SW 1271 (cell line): ENCODE data around the gene SLC25A26.

Experiments
- DNase-seq, 2 experiments: peaks; one replicate each; lab custom pipeline; 2025; lab: John Stamatoyannopoulos, UW

SLC25A26 gene

GRCh38 chr3:66227051-66227450 lies 6.2 kb downstream of the SLC25A26 start:
- DNase-seq, result no peak

- DNase-seq, result no peak
Measured at GRCh38 chr3:66227915-66228314, 7.1 kb downstream of the SLC25A26 start.

DNA sequence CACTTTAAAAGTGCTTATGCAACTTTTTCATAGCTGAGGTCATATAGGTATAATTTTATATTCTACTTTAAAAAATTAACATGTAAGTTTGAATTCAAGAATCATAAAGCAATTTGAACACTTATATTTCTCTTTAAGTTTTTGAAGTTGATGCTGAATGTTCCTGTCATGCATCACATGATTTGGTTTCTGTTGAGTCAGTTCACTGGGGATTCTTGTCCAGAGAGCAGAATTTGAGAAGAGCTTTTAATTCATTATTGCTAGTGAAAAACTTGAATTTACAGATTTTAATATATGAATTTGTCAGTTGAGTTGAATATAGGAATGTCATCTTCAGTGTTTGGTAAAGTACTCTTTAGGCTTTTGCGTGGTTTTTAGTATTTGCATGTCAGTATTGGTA lies 7.9 kb downstream of the SLC25A26 start:
- DNase-seq, result no peak

DNA sequence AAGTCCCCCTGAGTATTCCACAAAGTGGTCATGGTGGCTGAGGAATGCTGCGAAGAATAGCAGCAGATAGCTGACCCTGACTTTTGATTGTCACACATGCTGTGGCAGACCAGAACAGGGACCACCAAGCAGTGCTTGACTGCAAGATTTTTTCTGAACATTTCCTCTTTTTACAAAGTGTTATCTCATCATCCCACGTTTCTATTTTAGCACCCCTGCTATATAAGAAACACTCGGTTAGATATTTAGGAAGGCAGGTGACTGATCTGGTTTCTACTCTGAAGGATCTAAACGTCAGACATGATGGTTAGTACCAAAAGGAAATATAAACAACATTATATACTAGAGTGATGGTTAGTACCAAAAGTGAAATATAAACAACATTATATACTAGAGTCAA lies 9.1 kb downstream of the SLC25A26 start:
- no peak for DNase-seq

DNA sequence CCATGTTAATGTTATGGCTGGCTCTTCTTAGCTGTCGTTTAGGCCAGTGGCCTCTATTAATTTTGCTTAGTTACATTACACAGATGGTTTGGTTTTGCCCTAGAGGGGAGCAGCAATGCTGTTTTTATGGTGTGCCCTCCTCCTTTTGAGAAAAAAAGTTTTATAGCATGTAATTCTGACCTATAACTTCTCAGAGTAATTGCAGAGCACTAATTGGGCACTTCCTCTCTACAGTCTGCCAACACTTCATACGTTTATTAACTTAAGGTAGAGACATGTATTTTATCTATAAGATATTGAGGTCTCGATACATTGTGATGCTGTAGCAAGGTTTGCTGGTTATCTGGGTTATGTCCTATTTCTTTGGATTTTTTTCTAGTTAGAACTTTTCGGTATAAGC lies 12.2 kb downstream of the SLC25A26 start:
- DNase-seq, result no peak

- peak in 1 of 2 experiments; percentile 25 for DNase-seq
Measured at GRCh38 chr3:66236281-66236680, 15.5 kb downstream of the SLC25A26 start.

- no peak for DNase-seq
Measured at GRCh38 chr3:66237552-66237951, 16.8 kb downstream of the SLC25A26 start.

DNA sequence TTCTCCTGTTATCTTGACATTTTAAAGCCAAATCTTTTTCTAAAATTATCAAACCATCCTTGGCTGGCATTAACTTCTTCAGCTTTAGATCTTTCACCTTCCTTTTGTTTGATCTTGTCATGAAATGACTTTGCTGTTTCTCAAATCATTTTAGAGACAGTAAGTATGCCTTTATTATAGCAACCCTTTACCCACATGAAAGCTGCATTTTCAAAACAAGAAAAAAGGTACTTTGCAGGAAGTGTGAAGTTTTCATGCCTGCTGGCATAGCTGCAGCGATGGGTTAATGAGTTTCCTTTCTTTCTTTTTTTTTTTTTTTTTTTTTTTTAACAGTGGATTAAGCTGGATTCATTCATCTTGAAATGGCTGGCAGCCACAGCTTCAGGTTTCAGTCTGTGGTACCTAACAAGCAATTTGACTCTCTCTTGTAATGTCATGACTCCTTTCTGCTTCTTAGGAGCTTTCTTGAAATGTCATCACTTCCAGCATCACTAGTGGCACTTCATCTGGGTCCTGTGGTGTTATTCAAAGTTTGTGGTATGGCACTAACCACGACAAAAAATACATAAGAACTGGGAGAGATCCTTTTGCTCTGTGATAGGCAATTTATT lies 18.8 kb downstream of the SLC25A26 start:
- DNase-seq, result no peak

DNA sequence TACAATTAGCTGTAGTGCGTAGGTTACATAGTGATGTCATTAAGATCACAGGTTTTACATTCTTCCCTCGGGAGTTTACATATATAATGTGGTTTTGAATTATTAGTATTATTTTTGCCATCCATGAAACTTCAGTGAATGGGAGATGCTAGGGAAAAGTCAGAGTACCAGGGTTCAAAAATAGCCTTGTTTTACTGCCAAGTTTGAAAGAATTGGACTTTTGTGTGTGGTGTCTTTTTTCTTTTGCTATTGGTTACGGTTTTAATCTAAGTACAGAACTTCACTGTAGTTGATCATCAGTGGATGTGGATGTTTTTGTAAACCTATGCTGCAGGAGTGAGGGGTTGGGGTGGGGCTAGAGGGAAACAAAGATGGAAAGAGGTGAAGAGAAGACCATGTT lies 20.7 kb downstream of the SLC25A26 start:
- DNase-seq, result no peak

GRCh38 chr3:66242788-66243464 lies 22.1 kb downstream of the SLC25A26 start:
- DNase-seq, result no peak

- DNase-seq, result no peak
Measured at GRCh38 chr3:66248641-66249040, 27.8 kb downstream of the SLC25A26 start.

- peak in 1 of 2 experiments; percentile 3 for DNase-seq
Measured at GRCh38 chr3:66253790-66254620, 33.2 kb downstream of the SLC25A26 start.

DNA sequence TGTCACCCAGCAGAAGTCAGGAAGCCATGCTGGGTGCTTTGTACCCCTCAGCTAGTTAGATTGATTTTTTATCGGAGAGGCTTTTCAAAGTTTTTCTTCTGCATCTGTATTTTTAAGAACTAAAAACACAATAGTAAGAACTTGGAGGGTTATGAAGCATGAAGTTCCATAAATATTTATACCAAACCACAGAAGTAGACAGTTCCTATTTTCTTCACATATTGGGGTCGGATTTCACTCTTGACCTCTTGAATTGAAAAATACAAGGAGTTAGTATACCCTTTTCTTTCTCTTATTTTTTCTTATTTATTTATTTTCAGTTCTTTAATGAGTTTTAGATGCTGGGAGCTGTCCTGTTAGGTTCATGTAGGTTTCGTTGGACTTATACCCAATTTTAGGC lies 35.1 kb downstream of the SLC25A26 start:
- DNase-seq, result no peak

DNA sequence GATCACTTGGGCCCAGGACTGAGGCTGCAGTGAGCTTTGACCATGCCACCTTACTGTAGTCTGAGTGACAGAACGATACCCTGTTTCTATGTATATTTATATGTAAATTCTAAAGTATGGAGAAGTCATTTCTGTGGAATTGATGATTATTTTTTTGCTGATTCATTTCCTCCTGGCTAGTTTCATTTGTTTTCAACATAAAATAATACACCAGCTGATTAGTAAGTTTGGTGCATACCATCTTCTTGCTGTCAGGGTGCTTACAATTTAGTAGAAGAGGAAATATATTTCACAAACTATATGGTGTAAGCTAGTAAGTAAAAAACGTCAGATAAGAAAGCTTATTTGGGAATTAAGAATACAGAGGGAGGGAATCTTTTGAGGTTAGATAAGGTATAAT lies 36.0 kb downstream of the SLC25A26 start:
- DNase-seq, result no peak

DNA sequence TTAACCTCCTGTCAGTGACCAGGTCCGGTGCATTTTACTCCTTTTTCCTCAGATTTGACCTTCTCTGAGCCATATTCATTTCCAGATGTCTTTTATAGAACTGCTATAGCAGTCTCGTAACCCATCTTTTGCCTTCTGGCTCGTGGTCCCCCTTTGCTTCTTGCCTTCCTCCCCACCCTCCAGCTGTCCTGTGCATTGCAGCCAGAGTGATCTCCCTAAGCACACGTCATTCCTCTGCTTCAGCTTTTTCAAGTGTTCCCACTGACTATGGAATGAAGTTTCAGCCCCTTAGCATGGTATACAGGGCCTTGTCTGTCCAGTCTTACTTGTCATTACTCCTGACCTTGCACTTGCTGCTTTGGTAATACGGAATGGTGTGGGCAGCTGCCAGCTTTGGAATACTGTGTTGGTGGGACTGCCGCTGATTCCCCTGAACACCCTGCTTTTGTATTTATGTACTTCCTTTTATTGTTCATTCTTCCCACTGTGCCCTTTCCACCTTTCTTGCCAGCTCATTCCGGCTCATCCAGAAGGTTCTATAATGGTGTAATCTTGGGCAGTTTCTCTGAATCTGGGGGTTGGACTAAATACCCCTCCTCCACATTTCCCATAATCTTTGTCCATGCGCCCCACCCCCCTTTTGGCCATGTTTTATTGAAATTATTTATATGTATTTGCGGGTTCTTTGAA lies 38.9 kb downstream of the SLC25A26 start:
- DNase-seq, result no peak

DNA sequence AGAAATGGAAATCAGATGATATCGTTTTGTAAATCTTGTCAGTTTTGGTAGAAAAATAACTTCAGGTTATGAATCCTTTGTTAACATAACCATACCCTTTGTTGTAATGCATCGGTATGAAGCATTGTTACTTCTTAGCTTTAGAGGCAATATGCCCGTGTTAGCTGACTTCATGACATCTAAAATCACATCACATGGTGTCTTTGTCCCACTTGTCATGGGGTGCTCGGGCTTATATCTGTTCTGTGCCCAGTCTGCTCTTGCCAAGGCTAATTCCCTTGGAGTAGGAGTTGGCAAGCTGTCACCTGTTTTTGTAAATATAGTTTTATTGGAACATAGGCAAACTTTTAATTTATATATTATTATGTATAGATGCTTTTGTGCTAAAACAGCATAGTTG lies 39.6 kb downstream of the SLC25A26 start:
- DNase-seq, result no peak

DNA sequence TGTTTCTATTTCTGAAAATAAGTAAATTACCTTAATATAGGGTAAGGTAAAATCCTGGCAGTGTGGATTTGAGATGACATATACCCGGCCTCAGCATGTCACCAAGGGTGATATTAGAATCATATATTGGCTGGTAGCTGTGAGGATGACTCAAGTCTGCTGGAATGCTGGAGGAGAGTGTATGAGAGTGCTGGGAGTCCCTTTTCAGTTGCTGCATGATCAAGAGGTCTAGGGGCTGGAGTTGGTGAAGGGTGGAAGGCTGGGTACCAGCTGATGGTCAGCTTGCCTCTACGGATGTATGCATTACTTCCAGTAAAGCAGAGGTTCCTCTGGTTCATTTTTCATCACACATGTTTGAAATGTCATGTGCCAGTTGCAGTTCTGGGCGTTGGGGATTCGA lies 40.6 kb downstream of the SLC25A26 start:
- DNase-seq, result no peak

DNA sequence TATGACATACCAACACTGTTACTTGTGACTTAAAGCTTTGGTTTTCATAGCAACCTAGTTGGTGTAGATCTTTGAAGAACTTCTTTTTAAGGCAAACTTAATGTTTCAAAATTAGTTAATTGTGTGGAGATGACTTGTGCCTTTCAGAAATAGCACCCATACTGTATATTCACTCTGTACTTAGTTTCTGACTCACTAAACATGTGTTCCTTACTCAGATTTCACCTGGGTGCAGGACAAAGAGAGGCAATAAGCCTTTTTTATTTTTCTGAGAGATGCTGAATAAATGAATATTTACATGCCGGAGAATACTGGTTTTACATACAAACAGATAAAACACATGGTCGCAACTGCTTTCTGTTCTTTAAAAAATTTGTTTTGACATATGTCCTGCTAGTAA lies 44.8 kb downstream of the SLC25A26 start:
- DNase-seq, result no peak

- no peak for DNase-seq
Measured at GRCh38 chr3:66266551-66266950, 45.8 kb downstream of the SLC25A26 start.

DNA sequence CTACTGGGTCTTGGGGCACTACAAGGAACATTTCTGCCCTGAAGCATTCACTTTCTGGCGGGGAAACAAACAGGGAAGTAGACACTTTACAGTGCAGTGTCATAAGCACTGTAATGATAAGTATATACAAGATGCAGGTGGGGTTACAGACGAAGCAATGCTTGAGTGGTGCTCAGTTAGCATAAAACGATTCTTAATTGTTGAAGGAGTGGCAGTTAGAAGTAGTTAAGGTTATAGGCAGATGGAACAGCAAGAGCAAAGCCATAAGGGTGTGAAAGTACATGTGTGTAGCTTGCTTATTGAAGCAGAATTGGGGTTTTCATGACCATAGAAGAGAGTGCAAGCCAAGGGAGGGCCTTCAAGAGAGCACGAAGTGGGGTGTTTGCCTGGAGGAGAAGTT lies 46.2 kb downstream of the SLC25A26 start:
- no peak for DNase-seq

GRCh38 chr3:66267906-66268305 lies 47.1 kb downstream of the SLC25A26 start:
- DNase-seq, result no peak

DNA sequence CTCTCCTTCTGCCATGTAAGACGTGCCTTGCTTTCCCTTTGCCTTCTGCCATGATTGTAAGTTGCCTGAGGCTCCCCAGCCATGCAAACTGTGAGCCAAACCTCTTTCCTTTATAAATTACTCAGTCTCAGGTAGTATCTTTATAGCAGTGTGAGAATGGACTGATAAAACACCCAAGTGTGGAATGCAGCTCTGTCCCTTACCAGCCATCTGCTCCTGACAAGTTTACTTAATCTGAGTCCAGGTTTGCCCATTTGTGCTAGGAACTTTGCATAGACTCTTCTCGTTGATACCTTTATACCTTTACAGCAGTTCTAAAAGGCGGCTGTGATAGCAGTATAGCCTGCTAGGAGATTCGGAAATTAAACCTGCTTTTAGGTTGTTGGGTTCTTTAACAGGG lies 48.1 kb downstream of the SLC25A26 start:
- no peak for DNase-seq

- DNase-seq, result no peak
Measured at GRCh38 chr3:66269411-66269810, 48.6 kb downstream of the SLC25A26 start.
